Mammary epithelial cell (primary cell): Measurements from ENCODE around the gene IFNB1.

Source experiments
- EZH2 ChIP-seq: IDR thresholded peaks from 2 replicates; pipeline ENCODE4 v1.6.1; 2012; ENCODE audit warnings: low read length, inconsistent platforms, borderline replicate concordance
- TF ChIP-seq, protein P1 (sequence below), 2 donors: IDR thresholded peaks in 1 of 2; conservative IDR thresholded peaks in 1 of 2; 2 replicates each; pipeline ENCODE4 v1.5.1; 2011 to 2012; ENCODE audit warnings: inconsistent platforms in 2 of 2, low read length in 2 of 2, mild to moderate bottlenecking in 2 of 2, control low read depth in 1 of 2, low read depth in 1 of 2; ENCODE audit not compliant: insufficient read depth in 1 of 2; ENCODE audit errors: extremely low read depth in 1 of 2

DNA sequence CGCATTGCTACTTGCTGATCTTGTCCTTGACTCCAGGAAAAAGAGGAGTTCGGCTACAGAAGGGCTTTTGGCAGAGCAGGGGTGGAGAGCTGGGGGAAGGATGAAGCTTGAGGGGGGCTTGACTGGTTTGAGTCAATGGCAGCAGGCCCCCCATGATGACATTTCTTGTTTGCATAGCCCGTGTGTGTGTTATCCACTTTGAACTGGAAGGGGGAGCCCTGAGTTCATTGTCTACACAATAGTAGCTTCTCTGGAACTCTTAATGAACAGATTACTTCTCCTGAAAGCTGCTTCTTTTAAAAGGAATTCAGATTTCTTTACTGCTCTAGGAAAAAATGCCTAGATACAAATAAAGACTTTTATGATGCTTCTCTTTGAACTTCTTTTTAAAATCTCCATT lies 2.3 kb downstream of the IFNB1 start:
- no peak for TF ChIP-seq EZH2
- TF ChIP-seq, protein P1, sequence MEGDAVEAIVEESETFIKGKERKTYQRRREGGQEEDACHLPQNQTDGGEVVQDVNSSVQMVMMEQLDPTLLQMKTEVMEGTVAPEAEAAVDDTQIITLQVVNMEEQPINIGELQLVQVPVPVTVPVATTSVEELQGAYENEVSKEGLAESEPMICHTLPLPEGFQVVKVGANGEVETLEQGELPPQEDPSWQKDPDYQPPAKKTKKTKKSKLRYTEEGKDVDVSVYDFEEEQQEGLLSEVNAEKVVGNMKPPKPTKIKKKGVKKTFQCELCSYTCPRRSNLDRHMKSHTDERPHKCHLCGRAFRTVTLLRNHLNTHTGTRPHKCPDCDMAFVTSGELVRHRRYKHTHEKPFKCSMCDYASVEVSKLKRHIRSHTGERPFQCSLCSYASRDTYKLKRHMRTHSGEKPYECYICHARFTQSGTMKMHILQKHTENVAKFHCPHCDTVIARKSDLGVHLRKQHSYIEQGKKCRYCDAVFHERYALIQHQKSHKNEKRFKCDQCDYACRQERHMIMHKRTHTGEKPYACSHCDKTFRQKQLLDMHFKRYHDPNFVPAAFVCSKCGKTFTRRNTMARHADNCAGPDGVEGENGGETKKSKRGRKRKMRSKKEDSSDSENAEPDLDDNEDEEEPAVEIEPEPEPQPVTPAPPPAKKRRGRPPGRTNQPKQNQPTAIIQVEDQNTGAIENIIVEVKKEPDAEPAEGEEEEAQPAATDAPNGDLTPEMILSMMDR (conservative IDR thresholded peaks at IDR 0.05 in 1 of 2, IDR thresholded peaks at IDR 0.05 in 1 of 2; ENCODE audit: extremely low read depth in 1 of 2, insufficient read depth in 1 of 2, low read depth in 1 of 2, low read length in 2 of 2): no peak
